Skin epidermis (tissue), 12 donors: Measurements from ENCODE around the gene SFI1.
"Not testable (repeated sequence)": the region's sequence is repeated elsewhere in the genome, so short reads cannot be mapped to it uniquely, and the experiment has no call there.

Source experiments
- H3K27ac ChIP-seq, 21 experiments: fragments of 200-600 bp; sonication (generic) in 11 of 21; one replicate each; pipeline ENCODE4 v1.5.0; 2020; ENCODE audit warnings: mild to moderate bottlenecking in 3 of 21, inconsistent platforms in 2 of 21, moderate library complexity in 2 of 21
- H3K4me3 ChIP-seq, 7 experiments: fragments of 200-600 bp; sonication (generic) in 2 of 7; one replicate each; pipeline ENCODE4 v1.5.0; 2020; ENCODE audit warnings: inconsistent platforms in 2 of 7, mild to moderate bottlenecking in 2 of 7, moderate library complexity in 1 of 7

SFI1 gene

GRCh38 chr22:31532060-31532459, 35.7 kb downstream of the SFI1 start:
- Histone ChIP-seq H3K27ac (no peak overlapping the region), H3K4me3 (no peak overlapping the region)

GRCh38 chr22:31533374-31533773, 37.0 kb downstream of the SFI1 start:
- peak overlapping the region in 1 of 21 experiments; percentile 21 for H3K27ac ChIP-seq
- H3K4me3 ChIP-seq: no peak overlapping the region

GRCh38 chr22:31537019-31537535, 40.7 kb downstream of the SFI1 start:
- no peak overlapping the region for H3K4me3 ChIP-seq
- peak overlapping the region in 1 of 21 experiments; percentile 43 for H3K27ac ChIP-seq

- H3K4me3 ChIP-seq: no peak overlapping the region
These were observed 42.5 kb downstream of the SFI1 start for GRCh38 chr22:31538815-31539214.

GRCh38 chr22:31540166-31540565, 43.8 kb downstream of the SFI1 start:
- not testable (repeated sequence) for H3K4me3 ChIP-seq, H3K27ac ChIP-seq

More at GRCh38 chr22:31538815-31539214, 42.5 kb downstream of the SFI1 start:
- H3K27ac ChIP-seq: no peak overlapping the region

- no peak overlapping the region for H3K27ac ChIP-seq
- no peak overlapping the region for H3K4me3 ChIP-seq
These were observed 44.6 kb downstream of the SFI1 start for GRCh38 chr22:31540966-31541365.

- Histone ChIP-seq H3K27ac (no peak overlapping the region), H3K4me3 (no peak overlapping the region)
These were observed 48.4 kb downstream of the SFI1 start for GRCh38 chr22:31544481-31545480.

- no peak overlapping the region for H3K27ac ChIP-seq
- H3K4me3 ChIP-seq: no peak overlapping the region
These were observed 54.6 kb downstream of the SFI1 start for GRCh38 chr22:31550871-31551370.

- Histone ChIP-seq H3K27ac (no peak overlapping the region), H3K4me3 (no peak overlapping the region)
These were observed 60.4 kb downstream of the SFI1 start for GRCh38 chr22:31556627-31557203.

- H3K4me3 ChIP-seq, H3K27ac ChIP-seq: not testable (repeated sequence)
These were observed 62.2 kb downstream of the SFI1 start for GRCh38 chr22:31558546-31558945.

GRCh38 chr22:31561238-31561887, 65.0 kb downstream of the SFI1 start:
- H3K27ac ChIP-seq: no peak overlapping the region

GRCh38 chr22:31561970-31562369, 65.6 kb downstream of the SFI1 start:
- Histone ChIP-seq H3K27ac (no peak overlapping the region), H3K4me3 (no peak overlapping the region)

More at GRCh38 chr22:31561238-31561887, 65.0 kb downstream of the SFI1 start:
- no peak overlapping the region for H3K4me3 ChIP-seq

- Histone ChIP-seq H3K4me3 (no peak overlapping the region), H3K27ac (no peak overlapping the region)
These were observed 70.1 kb downstream of the SFI1 start for GRCh38 chr22:31566484-31566883.

- Histone ChIP-seq H3K27ac (no peak overlapping the region), H3K4me3 (no peak overlapping the region)
These were observed 70.9 kb downstream of the SFI1 start for GRCh38 chr22:31567196-31567595.

- Histone ChIP-seq H3K27ac (no peak overlapping the region), H3K4me3 (no peak overlapping the region)
These were observed 71.4 kb downstream of the SFI1 start for GRCh38 chr22:31567702-31568101.

- no peak overlapping the region for H3K4me3 ChIP-seq
- H3K27ac ChIP-seq: no peak overlapping the region
These were observed 72.8 kb downstream of the SFI1 start for GRCh38 chr22:31569126-31569525.

GRCh38 chr22:31572939-31573338, 76.6 kb downstream of the SFI1 start:
- no peak overlapping the region for H3K27ac ChIP-seq
- no peak overlapping the region for H3K4me3 ChIP-seq

GRCh38 chr22:31574055-31574670, 77.8 kb downstream of the SFI1 start:
- H3K27ac ChIP-seq: no peak overlapping the region
- H3K4me3 ChIP-seq: no peak overlapping the region

- no peak overlapping the region for H3K4me3 ChIP-seq
- H3K27ac ChIP-seq: no peak overlapping the region
These were observed 78.9 kb downstream of the SFI1 start for GRCh38 chr22:31575190-31575589.

GRCh38 chr22:31577711-31578110, 81.4 kb downstream of the SFI1 start:
- H3K4me3 ChIP-seq: no peak overlapping the region
- H3K27ac ChIP-seq: no peak overlapping the region
